HG02943 (cell line): Measurements from ENCODE around the gene HIVEP3.
"Not testable (repeated sequence)": the region's sequence is repeated elsewhere in the genome, so short reads cannot be mapped to it uniquely, and the experiment has no call there.

Experiments used
- ATAC-seq: cut with Tn5 transposase; IDR thresholded peaks from one replicate; pipeline ENCODE4 v1.9.1; 2021; ENCODE audit warnings: mild to moderate bottlenecking, low read depth, moderate library complexity; ENCODE audit not compliant: unreplicated experiment

Gene HIVEP3

GRCh38 chr1:41700986-41701535, 217.7 kb downstream of the HIVEP3 start:
- no peak for ATAC-seq

- no peak for ATAC-seq
Observed at GRCh38 chr1:41700581-41700980, 218.1 kb downstream of the HIVEP3 start.

- no peak for ATAC-seq
Observed at GRCh38 chr1:41699861-41700248, 218.9 kb downstream of the HIVEP3 start.

- no peak for ATAC-seq
Observed at GRCh38 chr1:41698916-41699860, 219.5 kb downstream of the HIVEP3 start.

- no peak for ATAC-seq
Observed at GRCh38 chr1:41696381-41696780, 222.3 kb downstream of the HIVEP3 start.

- ATAC-seq: no peak
Observed at GRCh38 chr1:41695118-41695745, 223.5 kb downstream of the HIVEP3 start.

- not testable (repeated sequence) for ATAC-seq
Observed at GRCh38 chr1:41691966-41692365, 226.8 kb downstream of the HIVEP3 start.

- ATAC-seq: no peak
Observed at GRCh38 chr1:41691424-41691823, 227.3 kb downstream of the HIVEP3 start.

- ATAC-seq: no peak
Observed at GRCh38 chr1:41690331-41690730, 228.4 kb downstream of the HIVEP3 start.

- ATAC-seq: no peak
Observed at GRCh38 chr1:41689558-41689981, 229.2 kb downstream of the HIVEP3 start.

GRCh38 chr1:41689139-41689538, 229.6 kb downstream of the HIVEP3 start:
- no peak for ATAC-seq

- ATAC-seq: no peak
Observed at GRCh38 chr1:41687007-41687406, 231.7 kb downstream of the HIVEP3 start.

GRCh38 chr1:41683681-41684500, 234.8 kb downstream of the HIVEP3 start:
- ATAC-seq: no peak

GRCh38 chr1:41682845-41683625, 235.7 kb downstream of the HIVEP3 start:
- ATAC-seq: no peak

GRCh38 chr1:41682149-41682548, 236.6 kb downstream of the HIVEP3 start:
- ATAC-seq: no peak

GRCh38 chr1:41681331-41682098, 237.2 kb downstream of the HIVEP3 start:
- ATAC-seq: no peak

GRCh38 chr1:41679994-41680393, 238.7 kb downstream of the HIVEP3 start:
- no peak for ATAC-seq

GRCh38 chr1:41679531-41679930, 239.2 kb downstream of the HIVEP3 start:
- ATAC-seq: no peak
